Natural killer cell (primary cell): Measurements from ENCODE around the gene SERBP1. TPM values are rescaled to one million over a fixed set of nuclear protein-coding genes. Genes with fewer than 3 reads are reported as not detected.

Source experiments
- ATAC-seq, 3 donors: fragments of 150-1000 bp in 2 of 3; fragments of 200-7000 bp in 1 of 3; cut with Tn5 transposase; 1 replicate in 1 of 3; 2 replicates in 2 of 3; pipeline ENCODE4 v1.10.0; 2021; ENCODE audit warnings: mild to moderate bottlenecking in 2 of 3, moderate library complexity in 2 of 3
- DNase-seq, 2 donors: peaks; one replicate each; pipeline versions ENCODE4 v3.0.0 to v3.0.0-alpha.2; 2013 to 2021; ENCODE audit warnings: mixed read lengths in 1 of 2
- H3K27ac ChIP-seq: one replicate; pipeline ENCODE4 v1.5.1; 2013; ENCODE audit warnings: mild to moderate bottlenecking, low read length
- H3K27me3 ChIP-seq: one replicate; pipeline ENCODE4 v1.6.1; 2013; ENCODE audit warnings: low read length; ENCODE audit not compliant: control insufficient read depth, insufficient read depth
- H3K36me3 ChIP-seq: one replicate; pipeline ENCODE4 v1.6.1; 2013; ENCODE audit warnings: low read length; ENCODE audit not compliant: control insufficient read depth, insufficient read depth
- H3K4me1 ChIP-seq: one replicate; pipeline ENCODE4 v1.6.1; 2013; ENCODE audit warnings: low read length; ENCODE audit not compliant: control insufficient read depth, insufficient read depth
- H3K4me3 ChIP-seq: one replicate; pipeline ENCODE4 v1.5.1; 2013; ENCODE audit warnings: low read length
- H3K9me3 ChIP-seq: one replicate; pipeline ENCODE4 v1.6.1; 2013; ENCODE audit warnings: low read length; ENCODE audit not compliant: control insufficient read depth, insufficient read depth
- H3K27ac Mint-ChIP-seq, 2 donors: one replicate each; pipeline ENCODE4 v1.8.0; 2022; ENCODE audit warnings: mild to moderate bottlenecking in 2 of 2, mixed read lengths in 2 of 2, moderate library complexity in 1 of 2
- H3K27me3 Mint-ChIP-seq, 2 donors: one replicate each; pipeline ENCODE4 v1.8.0; 2022; ENCODE audit warnings: low read depth in 2 of 2, mixed read lengths in 2 of 2
- H3K36me3 Mint-ChIP-seq: one replicate; pipeline ENCODE4 v1.8.0; 2022; ENCODE audit warnings: mixed read lengths
- H3K4me1 Mint-ChIP-seq, 2 donors: one replicate each; pipeline ENCODE4 v1.8.0; 2022; ENCODE audit warnings: mixed read lengths in 2 of 2
- H3K4me3 Mint-ChIP-seq: one replicate; pipeline ENCODE4 v1.8.0; 2022; ENCODE audit warnings: mild to moderate bottlenecking, moderate library complexity, mixed read lengths
- H3K9me3 Mint-ChIP-seq, 2 donors: one replicate each; pipeline ENCODE4 v1.8.0; 2022; ENCODE audit warnings: mixed read lengths in 2 of 2
- CTCF ChIP-seq: fragments of 200-600 bp; IDR thresholded peaks from one replicate; pipeline ENCODE4 v1.8.0; 2022; ENCODE audit warnings: antibody characterized with exemption
- WGBS: methylation state at CpG from one replicate; pipeline ENCODE4 v1.1.7; 2013; ENCODE audit warnings: missing lambda C conversion rate; ENCODE audit not compliant: insufficient coverage; 5-methylcytosine and 5-hydroxymethylcytosine counted together
- intact Hi-C: fragments of 100-400 bp; cut with micrococcal nuclease; formaldehyde crosslinking; loops from one replicate; pipeline ENCODE4 v1.14.2; 2022
- total RNA-seq, 4 donors: library from RNA; stranded (reverse); fragments of 120-200 nt in 1 of 4; gene quantifications; one replicate each; pipeline versions ENCODE4 v1.2.3 to v1.2.4, GENCODE V29; 2013 to 2022

The SERBP1 gene
- total RNA-seq, 3 donors from 2014 or later (not counting 1 experiment from before 2014, with no cell fraction given), result 137 to 183 (median 149) TPM

- Histone ChIP-seq H3K27me3 (no peaks in the 10 kb centered on the region), H3K27ac (no peak overlapping the region), H3K4me1 (no peaks in the 10 kb centered on the region), H3K4me3 (no peak overlapping the region), H3K36me3 (no peaks in the 10 kb centered on the region), H3K9me3 (no peaks in the 10 kb centered on the region)
- Mint-ChIP-seq H3K36me3 (no peaks in the 10 kb centered on the region), H3K27me3 (no peaks in the 10 kb centered on the region), H3K9me3 (no peaks in the 10 kb centered on the region), H3K4me3 (no peak overlapping the region), H3K27ac (no peak overlapping the region), H3K4me1 (no peaks in the 10 kb centered on the region)
- no peak for ATAC-seq
- intact Hi-C loops, result no loop called here
- no peak for DNase-seq
- WGBS, result 92% methylated on average over 8 of the region's 9 CpGs
- TF ChIP-seq CTCF, result no peak
These were observed 30.7 kb upstream of the SERBP1 start for GRCh38 chr1:67460676-67461500.

- Histone ChIP-seq H3K36me3 (no peaks in the 10 kb centered on the region), H3K27ac (no peak overlapping the region), H3K4me1 (no peaks in the 10 kb centered on the region), H3K27me3 (no peaks in the 10 kb centered on the region), H3K9me3 (no peaks in the 10 kb centered on the region), H3K4me3 (no peak overlapping the region)
- Mint-ChIP-seq H3K27me3 (no peaks in the 10 kb centered on the region), H3K4me1 (no peaks in the 10 kb centered on the region), H3K27ac (no peak overlapping the region), H3K4me3 (no peak overlapping the region), H3K9me3 (no peaks in the 10 kb centered on the region), H3K36me3 (no peaks in the 10 kb centered on the region)
- TF ChIP-seq CTCF, result no peak
- WGBS, result 93% methylated on average over 3 of the region's 3 CpGs
- no peak for ATAC-seq
- intact Hi-C loops, result no loop called here
- no peak for DNase-seq
These were observed 28.9 kb upstream of the SERBP1 start for GRCh38 chr1:67459068-67459467.

GRCh38 chr1:67458663-67459062 lies 28.5 kb upstream of the SERBP1 start:
- no peaks in the 10 kb centered on the region for H3K4me1 ChIP-seq
- H3K9me3 ChIP-seq, result no peaks in the 10 kb centered on the region
- ATAC-seq (no peak), DNase-seq (no peak)
- Mint-ChIP-seq H3K9me3 (no peaks in the 10 kb centered on the region), H3K27me3 (no peaks in the 10 kb centered on the region), H3K36me3 (no peaks in the 10 kb centered on the region), H3K27ac (no peak overlapping the region), H3K4me1 (no peaks in the 10 kb centered on the region), H3K4me3 (no peak overlapping the region)
- no peak for TF ChIP-seq CTCF
- no peaks in the 10 kb centered on the region for H3K36me3 ChIP-seq
- H3K4me3 ChIP-seq, result no peak overlapping the region
- WGBS, result no CpG with 5 or more reads among the region's 1 CpG
- intact Hi-C loops, result no loop called here
- no peaks in the 10 kb centered on the region for H3K27me3 ChIP-seq
- no peak overlapping the region for H3K27ac ChIP-seq

GRCh38 chr1:67457247-67457646 lies 27.0 kb upstream of the SERBP1 start:
- intact Hi-C loops, result no loop called here
- Mint-ChIP-seq H3K4me1 (no peaks in the 10 kb centered on the region), H3K4me3 (no peak overlapping the region), H3K27ac (no peak overlapping the region), H3K27me3 (no peaks in the 10 kb centered on the region), H3K36me3 (no peaks in the 10 kb centered on the region), H3K9me3 (no peaks in the 10 kb centered on the region)
- ATAC-seq (no peak), DNase-seq (no peak)
- WGBS, result 79% methylated on average over 1 of the region's 1 CpG
- no peaks in the 10 kb centered on the region for H3K4me1 ChIP-seq
- no peaks in the 10 kb centered on the region for H3K27me3 ChIP-seq
- no peak for TF ChIP-seq CTCF
- no peak overlapping the region for H3K27ac ChIP-seq
- H3K36me3 ChIP-seq, result no peaks in the 10 kb centered on the region
- no peaks in the 10 kb centered on the region for H3K9me3 ChIP-seq
- H3K4me3 ChIP-seq, result no peak overlapping the region
